Measurements from ENCODE around the gene PSTPIP2. TPM values are rescaled to one million over a fixed set of nuclear protein-coding genes. Genes with fewer than 3 reads are reported as not detected.

The PSTPIP2 gene
- total and polyA plus RNA-seq, 2 donors (not counting 3 experiments of a cell fraction or from before 2014, with no cell fraction given), result 1.6 to 4.9 TPM

DNA sequence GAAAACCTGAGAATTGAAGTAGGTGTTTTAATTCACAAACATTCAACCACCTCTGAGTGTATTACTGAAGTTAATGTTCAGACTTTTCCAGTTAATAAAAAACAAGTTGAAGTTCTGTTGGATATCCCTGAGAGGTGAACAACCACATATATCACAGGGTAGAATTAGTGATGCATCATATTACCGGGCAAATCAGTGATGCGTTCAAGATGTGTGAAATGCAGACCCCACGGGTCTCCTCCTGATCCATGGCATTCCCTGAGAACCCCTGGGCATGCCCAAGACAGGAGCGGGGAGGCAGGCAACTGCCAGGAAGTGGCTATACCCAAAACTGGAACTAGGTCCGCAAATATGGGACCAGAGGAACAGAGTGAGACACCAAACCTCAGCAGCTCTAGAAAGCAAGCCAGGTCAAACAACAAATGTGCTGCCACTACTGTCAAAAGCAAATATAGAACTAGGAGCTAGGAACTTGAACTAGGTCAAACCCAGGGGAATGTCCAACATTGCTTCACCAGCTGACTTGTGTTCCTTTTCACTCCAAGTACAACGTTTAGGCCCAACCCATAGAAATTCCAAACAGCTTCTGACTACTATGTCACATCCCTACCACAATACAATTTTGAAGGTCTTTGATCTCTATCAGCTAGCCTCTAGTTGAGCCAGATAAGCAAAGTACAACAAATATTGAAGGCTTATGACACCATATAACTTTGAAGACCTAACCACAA lies 20.2 kb downstream of the PSTPIP2 start:
- dilution Hi-C loops (cut with MboI; ENCODE audit: extremely low pct_ligation_motif_present, low sequenced_read_pairs), result no loop called here
- BruUV-seq (replicated peaks), result no TSS peak
- Histone ChIP-seq H2AFZ (ENCODE audit: low read depth, low read length) (no peak overlapping the region), H3K4me1 (ENCODE audit: control insufficient read depth, extremely low read depth, insufficient read depth, low read length) (no peaks in the 10 kb centered on the region), H3K9me3 (replicated peaks; ENCODE audit: control insufficient read depth, insufficient read depth, low read length) (no peaks in the 10 kb centered on the region), H3K9me1 (replicated peaks; ENCODE audit: control insufficient read depth, extremely low read depth, insufficient read depth, low read length) (no peaks in the 10 kb centered on the region), H3K4me3 (replicated peaks in 1 of 3; ENCODE audit: insufficient read depth in 1 of 3, low read depth in 1 of 3, low read length in 3 of 3) (no peak overlapping the region), H3K27me3 (ENCODE audit: control insufficient read depth in 2 of 2, insufficient read depth in 2 of 2, low read length in 2 of 2) (peaks cover 0 to 7% of the 10 kb centered on the region in 2 experiments), H4K20me1 (replicated peaks; ENCODE audit: control insufficient read depth, extremely low read depth, insufficient read depth, low read length) (no peaks in the 10 kb centered on the region), H3K9ac (replicated peaks; ENCODE audit: extremely low read depth, insufficient read depth, low read length) (no peak overlapping the region), H3K4me2 (ENCODE audit: insufficient read depth, low read length) (no peak overlapping the region), H3K79me2 (ENCODE audit: control insufficient read depth, insufficient read depth, low read length) (no peaks in the 10 kb centered on the region), H3K36me3 (ENCODE audit: control insufficient read depth in 2 of 2, extremely low read depth in 1 of 2, insufficient read depth in 2 of 2, low read length in 2 of 2) (no peaks in the 10 kb centered on the region), H3K27ac (ENCODE audit: insufficient read depth, low read depth, low read length) (no peak overlapping the region)
- ChIA-PET CTCF (no interaction called here), POLR2A (no interaction called here)
- FAIRE-seq (no peak), DNase-seq (ENCODE audit: low read depth, low spot score) (no peak)
- TF ChIP-seq MAX (IDR thresholded peaks at IDR 0.05; ENCODE audit: insufficient read depth, insufficient read length), result no peak
- TF ChIP-seq GATA2 (IDR thresholded peaks at IDR 0.05; ENCODE audit: insufficient read depth, insufficient read length, low read depth, low read length), result no peak
- TF ChIP-seq, protein P1, sequence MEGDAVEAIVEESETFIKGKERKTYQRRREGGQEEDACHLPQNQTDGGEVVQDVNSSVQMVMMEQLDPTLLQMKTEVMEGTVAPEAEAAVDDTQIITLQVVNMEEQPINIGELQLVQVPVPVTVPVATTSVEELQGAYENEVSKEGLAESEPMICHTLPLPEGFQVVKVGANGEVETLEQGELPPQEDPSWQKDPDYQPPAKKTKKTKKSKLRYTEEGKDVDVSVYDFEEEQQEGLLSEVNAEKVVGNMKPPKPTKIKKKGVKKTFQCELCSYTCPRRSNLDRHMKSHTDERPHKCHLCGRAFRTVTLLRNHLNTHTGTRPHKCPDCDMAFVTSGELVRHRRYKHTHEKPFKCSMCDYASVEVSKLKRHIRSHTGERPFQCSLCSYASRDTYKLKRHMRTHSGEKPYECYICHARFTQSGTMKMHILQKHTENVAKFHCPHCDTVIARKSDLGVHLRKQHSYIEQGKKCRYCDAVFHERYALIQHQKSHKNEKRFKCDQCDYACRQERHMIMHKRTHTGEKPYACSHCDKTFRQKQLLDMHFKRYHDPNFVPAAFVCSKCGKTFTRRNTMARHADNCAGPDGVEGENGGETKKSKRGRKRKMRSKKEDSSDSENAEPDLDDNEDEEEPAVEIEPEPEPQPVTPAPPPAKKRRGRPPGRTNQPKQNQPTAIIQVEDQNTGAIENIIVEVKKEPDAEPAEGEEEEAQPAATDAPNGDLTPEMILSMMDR (IDR thresholded peaks at IDR 0.05; ENCODE audit: extremely low read depth in 1 of 2, insufficient read depth in 1 of 2, low read depth in 1 of 2, low read length in 2 of 2), result no peak
- TF ChIP-seq JUN (IDR thresholded peaks at IDR 0.05; ENCODE audit: borderline replicate concordance, insufficient read depth, insufficient read length, low read depth), result no peak
- TF ChIP-seq POLR2AphosphoS5 (IDR thresholded peaks at IDR 0.05; ENCODE audit: insufficient read depth, low read depth, low read length), result no peak
- TF ChIP-seq MYC (IDR thresholded peaks at IDR 0.05; ENCODE audit: low read depth, low read length), result no peak
- no peak for TF ChIP-seq EZH2 (IDR thresholded peaks at IDR 0.05; ENCODE audit: borderline replicate concordance, low read depth, low read length, severe bottlenecking)
- TF ChIP-seq FOS (IDR thresholded peaks at IDR 0.05; ENCODE audit: borderline replicate concordance, insufficient read depth, low read length), result no peak
- TF ChIP-seq POLR2A (IDR thresholded peaks at IDR 0.05; ENCODE audit: low read depth, low read length), result no peak
- intact Hi-C loops (cut with micrococcal nuclease), result no loop called here

All from endothelial cell of umbilical vein (primary cell).